Lung (tissue), 12 donors: ENCODE measurements around the gene NKD2. TPM values are rescaled to one million over a fixed set of nuclear protein-coding genes. Genes with fewer than 3 reads are reported as not detected.

ENCODE experiments used
- ATAC-seq: fragments of 200-7000 bp; cut with Tn5 transposase; one replicate; pipeline ENCODE4 v1.9.1; 2020; ENCODE audit warnings: moderate number of reproducible peaks; ENCODE audit not compliant: insufficient read depth, low FRiP score
- DNase-seq, 3 donors: peaks; one replicate each; pipeline ENCODE4 v3.0.0-alpha.2; 2013 to 2017
- H3K27ac ChIP-seq, 2 donors: one replicate each; pipeline ENCODE4 v1.5.1; 2013; ENCODE audit warnings: mild to moderate bottlenecking in 2 of 2, moderate library complexity in 2 of 2, control low read depth in 1 of 2, inconsistent platforms in 1 of 2, low read depth in 1 of 2, low read length in 1 of 2
- H3K27me3 ChIP-seq, 3 donors: one replicate each; pipeline ENCODE4 v1.5.1; 2013; ENCODE audit warnings: low read length in 2 of 3; ENCODE audit not compliant: control insufficient read depth in 3 of 3, insufficient read depth in 3 of 3
- H3K36me3 ChIP-seq, 4 donors: one replicate each; pipeline ENCODE4 v1.5.1; 2013; ENCODE audit warnings: low read length in 4 of 4, mild to moderate bottlenecking in 1 of 4, moderate library complexity in 1 of 4; ENCODE audit not compliant: control insufficient read depth in 4 of 4, insufficient read depth in 4 of 4
- H3K4me1 ChIP-seq, 5 donors: one replicate each; pipeline ENCODE4 v1.5.1; 2013; ENCODE audit warnings: low read length in 5 of 5, mild to moderate bottlenecking in 2 of 5, moderate library complexity in 1 of 5; ENCODE audit not compliant: control insufficient read depth in 5 of 5, insufficient read depth in 5 of 5
- H3K4me3 ChIP-seq: one replicate; pipeline ENCODE4 v1.5.1; 2013; ENCODE audit warnings: mild to moderate bottlenecking, control low read depth, moderate library complexity
- H3K9ac ChIP-seq, 2 donors: one replicate each; pipeline ENCODE4 v1.5.1; 2013; ENCODE audit warnings: low read length in 2 of 2, control low read depth in 1 of 2; ENCODE audit not compliant: insufficient read depth in 1 of 2
- H3K9me3 ChIP-seq, 4 donors: one replicate each; pipeline ENCODE4 v1.5.1; 2013; ENCODE audit warnings: low read length in 3 of 4, mild to moderate bottlenecking in 1 of 4, moderate library complexity in 1 of 4; ENCODE audit not compliant: control insufficient read depth in 4 of 4, insufficient read depth in 3 of 4
- CTCF ChIP-seq: IDR thresholded peaks from 2 replicates; pipeline ENCODE4 v1.5.1; 2012; ENCODE audit warnings: mild to moderate bottlenecking; ENCODE audit errors: control extremely low read depth, extremely low read depth
- WGBS, 2 donors: extraction: QIAGEN DNeasy Blood & Tissue Kit; methylation state at CpG; one replicate each; pipeline ENCODE4 v1.1.7; 2013; 5-methylcytosine and 5-hydroxymethylcytosine counted together
- polyA plus RNA-seq, 2 donors: library from polyadenylated mRNA; stranded (reverse); fragments of 200-250 nt; gene quantifications; one replicate each; pipeline ENCODE4 v1.2.1, GENCODE V29; 2013
- total RNA-seq, 2 donors: library from RNA; depleted of rRNA in 1 of 2; stranded (reverse); fragments of >200 nt in 1 of 2; gene quantifications; one replicate each; pipeline ENCODE4 v1.2.1, GENCODE V29; 2014 to 2021
- donor health status: control.
- donor health status: control.
- donor health status: Bipolar disorder and iron deficiency.
- donor health status: healthy.
- donor health status: DM: yes; HTN: yes; CAD: no.

Gene NKD2
- total and polyA plus RNA-seq, 4 donors = 9.9 to 88.0 (median 48.4) TPM

- peaks cover 0 to 2% (median 0%) of the 10 kb centered on the region in 4 donors for H3K9me3 ChIP-seq
- no peak overlapping the region for H3K9ac ChIP-seq
- TF ChIP-seq CTCF = no peak
- H3K36me3 ChIP-seq = peaks cover 0 to 4% (median 0%) of the 10 kb centered on the region in 4 donors
- no peak overlapping the region for H3K27ac ChIP-seq
- DNase-seq = no peak
- no peak overlapping the region for H3K4me3 ChIP-seq
- ATAC-seq = no peak
- peaks cover 0 to 20% (median 12%) of the 10 kb centered on the region in 5 donors for H3K4me1 ChIP-seq
- H3K27me3 ChIP-seq = no peaks in the 10 kb centered on the region
These were observed 25.0 kb upstream of the NKD2 start for GRCh38 chr5:983568-983967.

- no peak overlapping the region for H3K9ac ChIP-seq
- ATAC-seq (no peak), DNase-seq (no peak)
- H3K4me1 ChIP-seq = peaks cover 0 to 17% (median 6%) of the 10 kb centered on the region in 5 donors
- H3K27ac ChIP-seq = no peak overlapping the region
- 89 to 92% methylated on average over 3 of the region's 3 CpGs for WGBS, 2 donors
- peaks cover 0 to 2% (median 0%) of the 10 kb centered on the region in 4 donors for H3K9me3 ChIP-seq
- no peaks in the 10 kb centered on the region for H3K27me3 ChIP-seq
- peaks cover 0 to 4% (median 0%) of the 10 kb centered on the region in 4 donors for H3K36me3 ChIP-seq
- H3K4me3 ChIP-seq = no peak overlapping the region
- TF ChIP-seq CTCF = no peak
These were observed 23.8 kb upstream of the NKD2 start for GRCh38 chr5:984774-985173.

- no peak for DNase-seq
- H3K36me3 ChIP-seq = peaks cover 0 to 4% (median 0%) of the 10 kb centered on the region in 4 donors
These were observed 20.8 kb upstream of the NKD2 start for GRCh38 chr5:987761-988160.

More at GRCh38 chr5:987761-988160, 20.8 kb upstream of the NKD2 start:
- Histone ChIP-seq H3K27me3 (no peaks in the 10 kb centered on the region), H3K9ac (no peak overlapping the region), H3K27ac (no peak overlapping the region), H3K9me3 (peaks cover 0 to 2% (median 0%) of the 10 kb centered on the region in 4 donors), H3K4me1 (peaks cover 0 to 28% (median 7%) of the 10 kb centered on the region in 5 donors), H3K4me3 (no peak overlapping the region)
- no peak for ATAC-seq
- TF ChIP-seq CTCF = no peak
- 45 to 74% methylated on average over 2 of the region's 2 CpGs for WGBS, 2 donors
